ENCODE measurements around the gene SGSH. TPM values are rescaled to one million over a fixed set of nuclear protein-coding genes. Genes with fewer than 3 reads are reported as not detected.

The SGSH gene
- total RNA-seq, 3 donors from 2014 or later (not counting 1 experiment from before 2014, with no cell fraction given), result 73.4 to 96.5 (median 74.1) TPM

Other genes starting within 250 kb of the SGSH start
- under 1 TPM; 0.49 to 1.00 (median 0.65) TPM for gene TBC1D16, start 184.5 kb downstream of the SGSH start, total RNA-seq
- gene CCDC40, start 183.7 kb downstream of the SGSH start, total RNA-seq, result 1 to 10 TPM in 2 of 3 donors, under 1 TPM in 1; 0.95 to 2.4 (median 1.5) TPM
- 10 to 100 TPM; 28.5 to 35.8 (median 32.9) TPM for gene GAA, start 118.8 kb downstream of the SGSH start, total RNA-seq
- 10 to 100 TPM; 86.2 to 88.6 (median 88.0) TPM for gene EIF4A3, start 73.2 kb downstream of the SGSH start, total RNA-seq
- under 1 TPM in 2 of 3 donors, not detected in 1; 0.12 to 0.38 TPM for gene CARD14, start 50.3 kb downstream of the SGSH start, total RNA-seq
- 10 to 100 TPM; 33.9 to 37.6 (median 35.8) TPM for gene SLC26A11, start 94 bp upstream of the SGSH start, total RNA-seq
- 1,000 to 10,000 TPM in 2 of 3 donors, 100 to 1,000 TPM in 1; 929 to 1,120 (median 1,060) TPM for gene RNF213, start 40.5 kb upstream of the SGSH start, total RNA-seq
- gene ENDOV, start 194.8 kb upstream of the SGSH start, total RNA-seq, result 10 to 100 TPM; 17.7 to 24.9 (median 18.8) TPM

All from natural killer cell (primary cell).